Measurements from ENCODE around the gene GCK. TPM values are rescaled to one million over a fixed set of nuclear protein-coding genes. Genes with fewer than 3 reads are reported as not detected.

Gene GCK
- polyA plus RNA-seq, 1 experiment, result 0.35 TPM

DNA sequence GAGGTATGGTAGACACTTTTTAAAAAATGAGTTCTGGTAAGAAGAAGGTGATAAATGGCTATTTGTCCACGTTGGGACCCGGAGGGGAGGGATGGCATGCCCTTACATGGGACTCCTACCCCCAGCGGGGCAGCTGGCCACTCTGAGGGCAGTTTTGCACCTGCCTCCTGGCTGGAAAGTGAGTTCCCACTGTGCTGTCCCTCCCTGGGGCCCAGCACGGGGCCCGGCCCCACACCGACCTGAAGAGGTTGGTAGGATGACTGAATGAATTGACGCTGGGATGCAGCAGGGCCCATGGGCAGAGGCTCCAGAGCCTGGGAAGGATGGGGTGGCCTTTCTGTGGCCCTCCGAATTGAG is 85.7 kb downstream of the GCK start:
- ChIA-PET POLR2A (no interaction called here), CTCF (no interaction called here)
- Histone ChIP-seq H3K27me3 (ENCODE audit: control insufficient read depth, insufficient read depth, low read length) (no peaks in the 10 kb centered on the region), H3K4me3 (ENCODE audit: low read depth, low read length) (no peak overlapping the region), H3K27ac (ENCODE audit: low read depth, low read length) (no peak overlapping the region), H3K9me3 (ENCODE audit: control insufficient read depth, insufficient read depth, low read length) (no peaks in the 10 kb centered on the region; the same call in 1 of the 2 replicates)
- TF ChIP-seq, protein P1, sequence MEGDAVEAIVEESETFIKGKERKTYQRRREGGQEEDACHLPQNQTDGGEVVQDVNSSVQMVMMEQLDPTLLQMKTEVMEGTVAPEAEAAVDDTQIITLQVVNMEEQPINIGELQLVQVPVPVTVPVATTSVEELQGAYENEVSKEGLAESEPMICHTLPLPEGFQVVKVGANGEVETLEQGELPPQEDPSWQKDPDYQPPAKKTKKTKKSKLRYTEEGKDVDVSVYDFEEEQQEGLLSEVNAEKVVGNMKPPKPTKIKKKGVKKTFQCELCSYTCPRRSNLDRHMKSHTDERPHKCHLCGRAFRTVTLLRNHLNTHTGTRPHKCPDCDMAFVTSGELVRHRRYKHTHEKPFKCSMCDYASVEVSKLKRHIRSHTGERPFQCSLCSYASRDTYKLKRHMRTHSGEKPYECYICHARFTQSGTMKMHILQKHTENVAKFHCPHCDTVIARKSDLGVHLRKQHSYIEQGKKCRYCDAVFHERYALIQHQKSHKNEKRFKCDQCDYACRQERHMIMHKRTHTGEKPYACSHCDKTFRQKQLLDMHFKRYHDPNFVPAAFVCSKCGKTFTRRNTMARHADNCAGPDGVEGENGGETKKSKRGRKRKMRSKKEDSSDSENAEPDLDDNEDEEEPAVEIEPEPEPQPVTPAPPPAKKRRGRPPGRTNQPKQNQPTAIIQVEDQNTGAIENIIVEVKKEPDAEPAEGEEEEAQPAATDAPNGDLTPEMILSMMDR (IDR thresholded peaks at IDR 0.05; ENCODE audit: low read depth, low read length), result no peak
- no peak for DNase-seq (ENCODE audit: low read depth, low spot score)

- peak overlapping the region; percentile 47 for H3K27ac ChIP-seq (ENCODE audit: low read depth, low read length)
- ChIA-PET CTCF (no interaction called here), POLR2A (no interaction called here)
Observed at GRCh38 chr7:44102846-44103565, 86.2 kb downstream of the GCK start.

GRCh38 chr7:44101966-44102845 is 87.0 kb downstream of the GCK start:
- H3K27ac ChIP-seq (ENCODE audit: low read depth, low read length), result peak overlapping the region; percentile 47
- H3K9me3 ChIP-seq (ENCODE audit: control insufficient read depth, insufficient read depth, low read length), result no peaks in the 10 kb centered on the region; the same call in 1 of the 2 replicates
- DNase-seq (ENCODE audit: low read depth, low spot score), result no peak
- TF ChIP-seq, protein P1 (IDR thresholded peaks at IDR 0.05; ENCODE audit: low read depth, low read length), result no peak
- H3K27me3 ChIP-seq (ENCODE audit: control insufficient read depth, insufficient read depth, low read length), result no peaks in the 10 kb centered on the region
- CTCF ChIA-PET, result interaction anchor here (0.7 kb wide), 1 partner anchor 30 kb away, joined by 6 read pairs; no protein-coding TSS in a partner anchor
- POLR2A ChIA-PET, result interaction anchor here (1.4 to 1.8 kb wide), 2 partner anchors 13 to 14 kb away, joined by 4 to 8 read pairs; no protein-coding TSS in a partner anchor
- no peak overlapping the region for H3K4me3 ChIP-seq (ENCODE audit: low read depth, low read length)

More at GRCh38 chr7:44102846-44103565, 86.2 kb downstream of the GCK start:
- Histone ChIP-seq H3K9me3 (ENCODE audit: control insufficient read depth, insufficient read depth, low read length) (no peaks in the 10 kb centered on the region; the same call in 1 of the 2 replicates), H3K27me3 (ENCODE audit: control insufficient read depth, insufficient read depth, low read length) (no peaks in the 10 kb centered on the region), H3K4me3 (ENCODE audit: low read depth, low read length) (no peak overlapping the region)
- no peak for DNase-seq (ENCODE audit: low read depth, low spot score)
- TF ChIP-seq, protein P1 (IDR thresholded peaks at IDR 0.05; ENCODE audit: low read depth, low read length), result no peak

DNA sequence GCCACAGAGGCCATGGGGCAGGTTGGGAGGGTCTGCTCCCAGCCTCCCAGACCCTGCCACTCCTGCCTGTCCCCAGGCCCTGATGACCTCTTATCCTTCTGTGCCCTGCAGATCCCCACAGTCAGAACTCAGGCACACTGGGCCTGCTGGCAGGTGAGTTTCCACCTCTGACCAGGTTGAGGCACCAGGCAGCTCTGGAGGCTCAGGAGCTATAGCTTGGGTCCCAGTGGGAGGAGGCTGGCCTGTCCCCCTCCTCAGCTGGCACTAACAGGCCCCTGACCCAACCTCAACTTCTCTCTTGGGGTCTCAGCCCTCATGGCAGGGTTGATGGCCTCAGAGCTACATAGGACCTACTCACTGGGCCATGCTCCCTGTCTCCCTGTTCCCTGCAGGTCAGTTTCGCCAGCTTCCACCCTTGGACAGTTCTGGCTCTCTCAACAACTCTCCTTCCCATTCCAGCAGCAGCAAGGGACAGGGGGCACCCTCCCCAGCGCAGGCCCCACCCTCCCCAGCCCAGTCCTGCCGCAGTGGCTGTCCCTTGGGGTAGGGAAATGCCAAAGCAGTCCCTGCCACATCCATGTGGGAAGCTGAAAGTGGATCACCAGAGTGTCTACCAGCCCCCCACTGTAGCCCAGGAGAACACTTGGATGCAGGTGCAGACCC is 87.8 kb downstream of the GCK start:
- Histone ChIP-seq H3K27ac (ENCODE audit: low read depth, low read length) (peak overlapping the region; percentile 85), H3K4me3 (ENCODE audit: low read depth, low read length) (no peak overlapping the region), H3K27me3 (ENCODE audit: control insufficient read depth, insufficient read depth, low read length) (no peaks in the 10 kb centered on the region), H3K9me3 (ENCODE audit: control insufficient read depth, insufficient read depth, low read length) (no peaks in the 10 kb centered on the region; the same call in 1 of the 2 replicates)
- ChIA-PET CTCF (interaction anchor here (0.7 kb wide), 1 partner anchor 29 kb away, joined by 6 read pairs; no protein-coding TSS in a partner anchor), POLR2A (interaction anchor here (1.4 to 1.8 kb wide), 2 partner anchors 13 to 14 kb away, joined by 4 to 8 read pairs; no protein-coding TSS in a partner anchor)
- no peak for DNase-seq (ENCODE audit: low read depth, low spot score)
- TF ChIP-seq, protein P1 (IDR thresholded peaks at IDR 0.05; ENCODE audit: low read depth, low read length), result no peak

All from AG04450 (cell line).